CD4-positive, alpha-beta memory T cell (primary cell): ENCODE measurements around the gene CABP5. TPM values are rescaled to one million over a fixed set of nuclear protein-coding genes. Genes with fewer than 3 reads are reported as not detected.

Source experiments
- CTCF ChIA-PET: fragments of 350-600 bp; sonication (Branson Sonifier 250); formaldehyde crosslinking; loops from one replicate; lab custom pipeline; 2021; ENCODE audit warnings: inconsistent platforms; ENCODE audit not compliant: partially characterized antibody; lab: Charles Lee
- POLR2A ChIA-PET: fragments of 350-600 bp; sonication (Branson Sonifier 250); formaldehyde crosslinking; loops from one replicate; lab custom pipeline; 2021; ENCODE audit not compliant: partially characterized antibody; lab: Charles Lee
- DNase-seq, 5 donors: peaks; one replicate each; pipeline versions ENCODE4 v3.0.0 to v3.0.0-alpha.2; 2020 to 2022; ENCODE audit warnings: mixed read lengths in 1 of 5
- H3K27ac ChIP-seq: one replicate; pipeline ENCODE4 v1.7.0; 2013; ENCODE audit warnings: low read depth, low read length
- H3K27me3 ChIP-seq: 2 replicates; pipeline ENCODE4 v1.7.0; 2013; ENCODE audit warnings: mild to moderate bottlenecking, low read length, moderate library complexity; ENCODE audit not compliant: insufficient read depth
- H3K36me3 ChIP-seq: 2 replicates; pipeline ENCODE4 v1.7.0; 2013; ENCODE audit warnings: mild to moderate bottlenecking, low read length, moderate library complexity; ENCODE audit not compliant: insufficient read depth
- H3K4me1 ChIP-seq: 2 replicates; pipeline ENCODE4 v1.7.0; 2013; ENCODE audit warnings: mild to moderate bottlenecking, low read length, moderate library complexity; ENCODE audit not compliant: insufficient read depth
- H3K4me3 ChIP-seq, 2 donors: one replicate each; pipeline ENCODE4 v1.7.0; 2013; ENCODE audit warnings: low read length in 2 of 2, mild to moderate bottlenecking in 1 of 2
- H3K9me3 ChIP-seq, 2 donors: one replicate each; pipeline ENCODE4 v1.7.0; 2013; ENCODE audit warnings: low read length in 2 of 2, control low read depth in 1 of 2; ENCODE audit not compliant: control insufficient read depth in 1 of 2
- H3K27ac Mint-ChIP-seq, 7 donors: one replicate each; pipeline ENCODE4 v1.8.0; 2020 to 2021; ENCODE audit warnings: mixed read lengths in 7 of 7, mild to moderate bottlenecking in 6 of 7, inconsistent platforms in 3 of 7, moderate library complexity in 3 of 7
- H3K27me3 Mint-ChIP-seq, 2 donors: one replicate each; pipeline ENCODE4 v1.8.0; 2020 to 2021; ENCODE audit warnings: mixed read lengths in 2 of 2
- H3K36me3 Mint-ChIP-seq, 2 donors: one replicate each; pipeline ENCODE4 v1.8.0; 2020 to 2021; ENCODE audit warnings: mixed read lengths in 2 of 2, inconsistent platforms in 1 of 2, mild to moderate bottlenecking in 1 of 2
- H3K4me1 Mint-ChIP-seq, 4 donors: one replicate each; pipeline ENCODE4 v1.8.0; 2020 to 2021; ENCODE audit warnings: mixed read lengths in 4 of 4, mild to moderate bottlenecking in 1 of 4
- H3K4me3 Mint-ChIP-seq, 8 donors: one replicate each; pipeline ENCODE4 v1.8.0; 2020 to 2021; ENCODE audit warnings: mixed read lengths in 8 of 8, mild to moderate bottlenecking in 7 of 8, moderate library complexity in 6 of 8, inconsistent platforms in 3 of 8
- H3K9me3 Mint-ChIP-seq, 8 donors: one replicate each; pipeline ENCODE4 v1.8.0; 2020 to 2021; ENCODE audit warnings: mixed read lengths in 8 of 8, mild to moderate bottlenecking in 5 of 8, inconsistent platforms in 3 of 8, moderate library complexity in 1 of 8
- intact Hi-C: fragments of 100-400 bp; cut with micrococcal nuclease; formaldehyde crosslinking; loops from one replicate; pipeline ENCODE4 v1.15.1; 2023
- polyA plus RNA-seq, 2 donors: library from polyadenylated mRNA; unstranded; fragments of 300-500 nt; fragmentation: Illumina TruSeq; gene quantifications; one replicate each; pipeline ENCODE4 v1.2.3, GENCODE V29; 2021
- total RNA-seq, 2 experiments: library from RNA; stranded (reverse); gene quantifications; one replicate each; pipeline ENCODE4 v1.2.3, GENCODE V29; 2021

The CABP5 gene
- total and polyA plus RNA-seq, 4 experiments from 2014 or later, result not detected

DNA sequence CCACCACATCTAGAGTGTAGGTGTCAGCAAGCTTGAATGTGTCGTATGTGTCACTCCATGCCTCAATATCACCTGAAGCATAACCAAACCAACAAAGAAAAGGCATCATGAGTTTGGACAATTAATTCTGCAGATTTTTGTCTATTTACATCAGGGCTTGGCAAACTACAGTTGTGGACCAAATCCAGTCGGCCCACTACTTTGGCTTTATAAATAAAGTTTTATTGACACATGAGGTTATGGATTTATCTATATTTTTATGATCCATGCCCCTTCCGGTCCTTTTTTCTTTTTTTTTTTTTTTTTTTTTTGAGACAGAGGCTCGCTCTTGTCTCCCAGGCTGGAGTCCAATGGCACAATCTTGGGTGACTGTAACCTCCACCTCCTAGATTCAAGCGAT, 9.2 kb upstream of the CABP5 start:
- POLR2A ChIA-PET, result no interaction called here
- CTCF ChIA-PET, result no interaction called here
- H3K27ac ChIP-seq, result no peak overlapping the region
- Mint-ChIP-seq H3K27ac (no peak overlapping the region), H3K27me3 (peaks cover 0 to 10% of the 10 kb centered on the region in 2 donors), H3K4me1 (no peaks in the 10 kb centered on the region), H3K4me3 (no peak overlapping the region), H3K36me3 (peaks cover 0 to 5% of the 10 kb centered on the region in 2 donors), H3K9me3 (peaks cover 0 to 5% (median 0%) of the 10 kb centered on the region in 8 donors)
- H3K4me1 ChIP-seq, result no peaks in the 10 kb centered on the region
- DNase-seq, result no peak
- H3K36me3 ChIP-seq, result no peaks in the 10 kb centered on the region
- no peaks in the 10 kb centered on the region for H3K9me3 ChIP-seq
- no peaks in the 10 kb centered on the region for H3K27me3 ChIP-seq
- no peak overlapping the region for H3K4me3 ChIP-seq
- intact Hi-C loops, result no loop called here

- peaks cover 0 to 5% of the 10 kb centered on the region in 2 donors for H3K36me3 Mint-ChIP-seq
- no peak for DNase-seq
- H3K4me3 ChIP-seq, result no peak overlapping the region
- ChIA-PET CTCF (no interaction called here), POLR2A (no interaction called here)
- no peaks in the 10 kb centered on the region for H3K4me1 ChIP-seq
- peaks cover 0 to 11% of the 10 kb centered on the region in 2 donors for H3K27me3 Mint-ChIP-seq
- H3K27ac Mint-ChIP-seq, result no peak overlapping the region
- peaks cover 0 to 5% (median 0%) of the 10 kb centered on the region in 8 donors for H3K9me3 Mint-ChIP-seq
- no peaks in the 10 kb centered on the region for H3K4me1 Mint-ChIP-seq
- H3K27me3 ChIP-seq, result no peaks in the 10 kb centered on the region
- H3K4me3 Mint-ChIP-seq, result no peak overlapping the region
- no peaks in the 10 kb centered on the region for H3K9me3 ChIP-seq
- intact Hi-C loops, result no loop called here
- no peak overlapping the region for H3K27ac ChIP-seq
- no peaks in the 10 kb centered on the region for H3K36me3 ChIP-seq
Measured at GRCh38 chr19:48051335-48052033, 7.6 kb upstream of the CABP5 start.

GRCh38 chr19:48044561-48044960, 682 bp upstream of the CABP5 start:
- Mint-ChIP-seq H3K27ac (no peak overlapping the region), H3K27me3 (peaks cover 15 to 25% of the 10 kb centered on the region in 2 donors)
- intact Hi-C loops, result no loop called here

GRCh38 chr19:48041877-48042580, 1.9 kb downstream of the CABP5 start:
- Mint-ChIP-seq H3K36me3 (no peaks in the 10 kb centered on the region), H3K27ac (no peak overlapping the region), H3K4me3 (no peak overlapping the region), H3K4me1 (no peaks in the 10 kb centered on the region), H3K9me3 (peaks cover 0 to 18% (median 4%) of the 10 kb centered on the region in 8 donors), H3K27me3 (peaks cover 25 to 26% of the 10 kb centered on the region in 2 donors)
- DNase-seq, result no peak
- POLR2A ChIA-PET, result no interaction called here
- intact Hi-C loops, result no loop called here
- Histone ChIP-seq H3K4me3 (no peak overlapping the region), H3K27ac (no peak overlapping the region), H3K36me3 (no peaks in the 10 kb centered on the region), H3K4me1 (no peaks in the 10 kb centered on the region), H3K27me3 (peaks cover 3% of the 10 kb centered on the region), H3K9me3 (no peaks in the 10 kb centered on the region)
- CTCF ChIA-PET, result no interaction called here

More at GRCh38 chr19:48044561-48044960, 682 bp upstream of the CABP5 start:
- ChIA-PET POLR2A (no interaction called here), CTCF (no interaction called here)
- Histone ChIP-seq H3K9me3 (no peaks in the 10 kb centered on the region), H3K4me1 (no peaks in the 10 kb centered on the region), H3K36me3 (no peaks in the 10 kb centered on the region), H3K27ac (no peak overlapping the region), H3K4me3 (no peak overlapping the region), H3K27me3 (peaks cover 3% of the 10 kb centered on the region)
- Mint-ChIP-seq H3K4me1 (no peaks in the 10 kb centered on the region), H3K4me3 (no peak overlapping the region), H3K9me3 (peaks cover 0 to 4% (median 0%) of the 10 kb centered on the region in 8 donors), H3K36me3 (peaks cover 0 to 3% of the 10 kb centered on the region in 2 donors)
- no peak for DNase-seq

GRCh38 chr19:48036765-48037164, 7.1 kb downstream of the CABP5 start:
- no peaks in the 10 kb centered on the region for H3K4me1 ChIP-seq
- intact Hi-C loops, result no loop called here
- Mint-ChIP-seq H3K27me3 (peaks cover 29 to 35% of the 10 kb centered on the region in 2 donors), H3K27ac (no peak overlapping the region), H3K36me3 (peaks cover 0 to 1% of the 10 kb centered on the region in 2 donors), H3K4me1 (no peaks in the 10 kb centered on the region), H3K9me3 (peaks cover 0 to 35% (median 20%) of the 10 kb centered on the region in 8 donors), H3K4me3 (no peak overlapping the region)
- DNase-seq, result no peak
- H3K36me3 ChIP-seq, result no peaks in the 10 kb centered on the region
- no peak overlapping the region for H3K4me3 ChIP-seq
- POLR2A ChIA-PET, result no interaction called here
- no peaks in the 10 kb centered on the region for H3K27me3 ChIP-seq
- H3K27ac ChIP-seq, result no peak overlapping the region
- H3K9me3 ChIP-seq, result no peaks in the 10 kb centered on the region
- CTCF ChIA-PET, result no interaction called here

GRCh38 chr19:48033604-48034003, 10.3 kb downstream of the CABP5 start:
- H3K9me3 Mint-ChIP-seq, result peaks cover 0 to 23% (median 16%) of the 10 kb centered on the region in 8 donors
- no peaks in the 10 kb centered on the region for H3K36me3 ChIP-seq
- no peak for DNase-seq
- no peaks in the 10 kb centered on the region for H3K9me3 ChIP-seq
- H3K36me3 Mint-ChIP-seq, result peaks cover 0 to 1% of the 10 kb centered on the region in 2 donors
- H3K4me1 ChIP-seq, result no peaks in the 10 kb centered on the region
- intact Hi-C loops, result no loop called here
- POLR2A ChIA-PET, result no interaction called here
- no peaks in the 10 kb centered on the region for H3K4me1 Mint-ChIP-seq
- H3K4me3 ChIP-seq, result no peak overlapping the region
- H3K27ac ChIP-seq, result no peak overlapping the region
- CTCF ChIA-PET, result no interaction called here
- H3K27me3 ChIP-seq, result no peaks in the 10 kb centered on the region
- no peak overlapping the region for H3K27ac Mint-ChIP-seq
- H3K27me3 Mint-ChIP-seq, result peaks cover 19 to 22% of the 10 kb centered on the region in 2 donors
- no peak overlapping the region for H3K4me3 Mint-ChIP-seq

GRCh38 chr19:48030073-48030472, 13.8 kb downstream of the CABP5 start:
- Histone ChIP-seq H3K4me3 (no peak overlapping the region), H3K9me3 (no peaks in the 10 kb centered on the region), H3K27ac (no peak overlapping the region), H3K27me3 (no peaks in the 10 kb centered on the region), H3K4me1 (no peaks in the 10 kb centered on the region), H3K36me3 (no peaks in the 10 kb centered on the region)
- H3K9me3 Mint-ChIP-seq, result peaks cover 0 to 3% (median 0%) of the 10 kb centered on the region in 8 donors
- intact Hi-C loops, result no loop called here
- peaks cover 19 to 29% of the 10 kb centered on the region in 2 donors for H3K27me3 Mint-ChIP-seq
- no peaks in the 10 kb centered on the region for H3K36me3 Mint-ChIP-seq
- no peak overlapping the region for H3K4me3 Mint-ChIP-seq
- no peaks in the 10 kb centered on the region for H3K4me1 Mint-ChIP-seq
- CTCF ChIA-PET, result no interaction called here
- DNase-seq, result no peak
- H3K27ac Mint-ChIP-seq, result no peak overlapping the region
- POLR2A ChIA-PET, result no interaction called here
